ENCODE data around the gene SYF2. TPM values are rescaled to one million over a fixed set of nuclear protein-coding genes. Genes with fewer than 3 reads are reported as not detected.

Gene SYF2
- total and polyA plus RNA-seq, 12 donors: 28.0 to 55.9 (median 36.9) TPM

GRCh38 chr1:25174730-25175612, 57.3 kb downstream of the SYF2 start:
- ATAC-seq: no peak
- no peaks in the 10 kb centered on the region for H3K4me1 ChIP-seq
- H3K27ac ChIP-seq: no peak overlapping the region
- peaks cover 0 to 4% (median 0%) of the 10 kb centered on the region in 7 donors for H3K27me3 ChIP-seq
- TF ChIP-seq CTCF (IDR thresholded peaks at IDR 0.05): no peak
- DNase-seq: no peak
- no peak overlapping the region for H3K4me3 ChIP-seq
- no peaks in the 10 kb centered on the region for H3K36me3 ChIP-seq
- H3K9me3 ChIP-seq: peaks cover 0 to 16% (median 0%) of the 10 kb centered on the region in 11 donors
- intact Hi-C loops (cut with DNase I): no loop called here
- WGBS, 2 donors: 87 to 90% methylated on average over 13 of the region's 13 CpGs

- Histone ChIP-seq H3K9me3 (peaks cover 0 to 16% (median 0%) of the 10 kb centered on the region in 11 donors), H3K27me3 (peaks cover 0 to 4% (median 0%) of the 10 kb centered on the region in 7 donors), H3K27ac (no peak overlapping the region), H3K4me1 (no peaks in the 10 kb centered on the region), H3K4me3 (no peak overlapping the region), H3K36me3 (no peaks in the 10 kb centered on the region)
- no peak for TF ChIP-seq CTCF (IDR thresholded peaks at IDR 0.05)
- ATAC-seq: no peak
- intact Hi-C loops (cut with DNase I): no loop called here
- 84 to 91% methylated on average over 6 of the region's 6 CpGs for WGBS, 2 donors
- DNase-seq: no peak
Observed at GRCh38 chr1:25174363-25174729, 58.0 kb downstream of the SYF2 start.

- TF ChIP-seq CTCF (IDR thresholded peaks at IDR 0.05): no peak
- no peak overlapping the region for H3K27ac ChIP-seq
- ATAC-seq (no peak), DNase-seq (no peak)
- H3K36me3 ChIP-seq: no peaks in the 10 kb centered on the region
- H3K4me3 ChIP-seq: no peak overlapping the region
- H3K9me3 ChIP-seq: peaks cover 0 to 16% (median 0%) of the 10 kb centered on the region in 11 donors
- no peaks in the 10 kb centered on the region for H3K4me1 ChIP-seq
- 91 to 95% methylated on average over 3 of the region's 3 CpGs for WGBS, 2 donors
- intact Hi-C loops (cut with DNase I): no loop called here
- peaks cover 0 to 4% (median 0%) of the 10 kb centered on the region in 7 donors for H3K27me3 ChIP-seq
Observed at GRCh38 chr1:25173809-25174340, 58.4 kb downstream of the SYF2 start.

Other genes with a start within 250 kb of the SYF2 start
- gene RSRP1, start 15.0 kb upstream of the SYF2 start, total RNA-seq: 10 to 100 TPM; 21.1 to 47.3 (median 27.7) TPM
- gene RSRP1, start 15.0 kb upstream of the SYF2 start, polyA plus RNA-seq: 100 to 1,000 TPM in 1 of 2 donors, 10 to 100 TPM in 1; 33.1 to 455 TPM
- under 1 TPM in 1 of 10 donors, not detected in 9; 0.11 TPM for gene RHD, start 40.0 kb upstream of the SYF2 start, total RNA-seq
- gene RHD, start 40.0 kb upstream of the SYF2 start, polyA plus RNA-seq: not detected
- gene TMEM50A, start 105.8 kb upstream of the SYF2 start, total RNA-seq: 100 to 1,000 TPM in 1 of 10 donors, 10 to 100 TPM in 9; 69.2 to 128 (median 88.8) TPM
- 100 to 1,000 TPM in 1 of 2 donors, 10 to 100 TPM in 1; 84.3 to 102 TPM for gene TMEM50A, start 105.8 kb upstream of the SYF2 start, polyA plus RNA-seq
- gene RHCE, start 188.3 kb upstream of the SYF2 start, total RNA-seq: 1 to 10 TPM in 4 of 10 donors, under 1 TPM in 6; 0.26 to 4.9 (median 0.92) TPM
- 1 to 10 TPM in 1 of 2 donors, under 1 TPM in 1; 0.17 to 2.6 TPM for gene RHCE, start 188.3 kb upstream of the SYF2 start, polyA plus RNA-seq
- gene MACO1, start 198.4 kb upstream of the SYF2 start, total RNA-seq: 10 to 100 TPM in 9 of 10 donors, 1 to 10 TPM in 1; 9.4 to 15.5 (median 13.5) TPM
- gene MACO1, start 198.4 kb upstream of the SYF2 start, polyA plus RNA-seq: 1 to 10 TPM; 8.7 to 8.9 TPM